HepG2 (cell line): ENCODE data around the gene AMPD2. TPM values are rescaled to one million over a fixed set of nuclear protein-coding genes. Genes with fewer than 3 reads are reported as not detected.
A peak's percentile ranks its signal among the peaks of the same experiment; 100 is the strongest.

ENCODE experiments used
- AHDC1 ChIP-seq: sonication (generic); formaldehyde crosslinking; IDR thresholded peaks from 2 replicates; pipeline ENCODE4 v1.5.1; 2020; ENCODE audit warnings: mild to moderate bottlenecking, missing genetic modification reagents, borderline replicate concordance
- ELF1 ChIP-seq: sonication (generic); formaldehyde crosslinking; IDR thresholded peaks from 2 replicates; pipeline ENCODE4 v1.4.0; 2020; ENCODE audit warnings: missing genetic modification reagents
- HBP1 ChIP-seq: IDR thresholded peaks from 2 replicates; pipeline ENCODE4 v1.6.1; 2016; ENCODE audit warnings: low read depth, control low read depth
- HOMEZ ChIP-seq: IDR thresholded peaks from 2 replicates; pipeline ENCODE4 v1.6.1; 2016; ENCODE audit warnings: low read depth
- HOXA7 ChIP-seq: sonication (generic); formaldehyde crosslinking; IDR thresholded peaks from 2 replicates; pipeline ENCODE4 v1.8.1; 2022; ENCODE audit warnings: mild to moderate bottlenecking, missing genetic modification reagents, moderate library complexity
- MTA1 ChIP-seq: sonication (generic); formaldehyde crosslinking; IDR thresholded peaks from 2 replicates; pipeline ENCODE4 v1.4.0; 2020; ENCODE audit warnings: missing genetic modification reagents, mild to moderate bottlenecking, borderline replicate concordance
- SMARCC2 ChIP-seq: fragments of 450-650 bp; IDR thresholded peaks from 2 replicates; pipeline ENCODE4 v1.6.1; 2017; ENCODE audit warnings: antibody characterized with exemption, mild to moderate bottlenecking
- ZBTB3 ChIP-seq: sonication (generic); formaldehyde crosslinking; IDR thresholded peaks from 2 replicates; pipeline ENCODE4 v1.4.0; 2020; ENCODE audit warnings: low read depth, mild to moderate bottlenecking, moderate library complexity, missing genetic modification reagents, borderline replicate concordance
- ZMYM3 ChIP-seq: sonication (generic); formaldehyde crosslinking; IDR thresholded peaks from 2 replicates; pipeline ENCODE4 v1.5.1; 2020; ENCODE audit warnings: mild to moderate bottlenecking, missing genetic modification reagents
- ZNF263 ChIP-seq: sonication (generic); formaldehyde crosslinking; IDR thresholded peaks from 2 replicates; pipeline ENCODE4 v1.4.0; 2020; ENCODE audit warnings: missing genetic modification reagents
- ZNF292 ChIP-seq: sonication (generic); formaldehyde crosslinking; IDR thresholded peaks from 2 replicates; pipeline ENCODE4 v1.8.1; 2022; ENCODE audit warnings: mild to moderate bottlenecking, low read depth, missing genetic modification reagents, borderline replicate concordance
- ZNF3 ChIP-seq: IDR thresholded peaks from 2 replicates; pipeline ENCODE4 v1.7.0; 2017; ENCODE audit warnings: inconsistent platforms
- ZNF451 ChIP-seq: sonication (generic); formaldehyde crosslinking; IDR thresholded peaks from 2 replicates; pipeline ENCODE4 v1.5.0; 2020; ENCODE audit warnings: mild to moderate bottlenecking, missing genetic modification reagents
- ZNF564 ChIP-seq: sonication (generic); formaldehyde crosslinking; IDR thresholded peaks from 2 replicates; pipeline ENCODE4 v1.8.1; 2023; ENCODE audit warnings: mild to moderate bottlenecking, missing genetic modification reagents
- ZNF605 ChIP-seq: sonication (generic); formaldehyde crosslinking; IDR thresholded peaks from 2 replicates; pipeline ENCODE4 v1.8.0; 2022; ENCODE audit warnings: mild to moderate bottlenecking, missing genetic modification reagents
- ZNF670 ChIP-seq: sonication (generic); formaldehyde crosslinking; IDR thresholded peaks from 2 replicates; pipeline ENCODE4 v1.8.0; 2022; ENCODE audit warnings: mild to moderate bottlenecking, missing genetic modification reagents, borderline replicate concordance
- ZNF703 ChIP-seq: sonication (generic); formaldehyde crosslinking; IDR thresholded peaks from 2 replicates; pipeline ENCODE4 v1.5.1; 2020; ENCODE audit warnings: missing genetic modification reagents, mild to moderate bottlenecking, moderate library complexity, borderline replicate concordance
- ZSCAN5A ChIP-seq: sonication (generic); formaldehyde crosslinking; IDR thresholded peaks from 2 replicates; pipeline ENCODE4 v1.8.0; 2022; ENCODE audit warnings: mild to moderate bottlenecking, missing genetic modification reagents, borderline replicate concordance
- polyA plus RNA-seq, 8 experiments: library from polyadenylated mRNA; depleted of rRNA in 3 of 8; stranded (reverse) in 7 of 8; unstranded in 1 of 8; fragments of >200 nt; fragmentation: Illumina TruSeq in 4 of 8; extraction: Trizol in 4 of 8; gene quantifications; 2 replicates each; pipeline versions ENCODE4 v1.2.1 to v1.2.3, GENCODE V29; 2011 to 2016; ENCODE audit warnings: low read depth in 4 of 8, missing spikeins in 1 of 8, mixed read lengths in 1 of 8; ENCODE audit not compliant: insufficient read depth in 1 of 8
- total RNA-seq, 5 experiments: library from RNA; depleted of rRNA; stranded (reverse); fragments of >200 nt; fragmentation: Illumina TruSeq; extraction: Trizol; gene quantifications; 2 replicates each; pipeline ENCODE4 v1.2.3, GENCODE V29; 2016; ENCODE audit warnings: low read depth in 1 of 5

Gene AMPD2
- total and polyA plus RNA-seq, 2 of the 13 experiments (the other 11 are each of a cell fraction or from before 2014, with no cell fraction given) = 62.3 to 82.0 TPM

- TF ChIP-seq HBP1 (CRISPR knock-in tag) (0 out of 2 replicates have a peak, but pooled peaks have one; percentile 53), MTA1 (CRISPR knock-in tag) (peak; percentile 90), HOMEZ (peak; percentile 55; the same call in 1 of the 2 replicates), ZNF703 (CRISPR knock-in tag) (no peak), ZNF564 (CRISPR knock-in tag) (0 out of 2 replicates have a peak, but pooled peaks have one; percentile 70), ZMYM3 (CRISPR knock-in tag) (peak; percentile 64; the same call in 1 of the 2 replicates), ZSCAN5A (CRISPR knock-in tag) (peak; percentile 39; the same call in 1 of the 2 replicates), AHDC1 (CRISPR knock-in tag) (peak; percentile 42; the same call in 1 of the 2 replicates), ELF1 (CRISPR knock-in tag) (peak; percentile 77), ZBTB3 (CRISPR knock-in tag) (0 out of 2 replicates have a peak, but pooled peaks have one; percentile 58), ZNF263 (CRISPR knock-in tag) (peak; percentile 65; the same call in 1 of the 2 replicates), ZNF3 (no peak), SMARCC2 (no peak), ZNF451 (0 out of 2 replicates have a peak, but pooled peaks have one; percentile 60), ZNF670 (CRISPR knock-in tag) (no peak), ZNF292 (CRISPR knock-in tag) (peak; percentile 56; the same call in 1 of the 2 replicates), ZNF605 (CRISPR knock-in tag) (peak; percentile 81), HOXA7 (CRISPR knock-in tag) (no peak)
Observed at GRCh38 chr1:109655615-109656519, 36.2 kb downstream of the AMPD2 start, which contains the start of gene GSTM4 (continued).
